SKM-1 (cell line): Measurements from ENCODE around the gene HCN2.
A peak's percentile ranks its signal among the peaks of the same experiment; 100 is the strongest.
"Not testable (repeated sequence)": the region's sequence is repeated elsewhere in the genome, so short reads cannot be mapped to it uniquely, and the experiment has no call there.

Experiments
- DNase-seq: peaks from one replicate; lab custom pipeline; 2025; ENCODE audit not compliant: unreplicated experiment; lab: John Stamatoyannopoulos, UW

The HCN2 gene

GRCh38 chr19:617551-618246 lies 28.0 kb downstream of the HCN2 start:
- no peak for DNase-seq

- no peak for DNase-seq
These were observed 28.6 kb downstream of the HCN2 start for GRCh38 chr19:618247-618619.

DNA sequence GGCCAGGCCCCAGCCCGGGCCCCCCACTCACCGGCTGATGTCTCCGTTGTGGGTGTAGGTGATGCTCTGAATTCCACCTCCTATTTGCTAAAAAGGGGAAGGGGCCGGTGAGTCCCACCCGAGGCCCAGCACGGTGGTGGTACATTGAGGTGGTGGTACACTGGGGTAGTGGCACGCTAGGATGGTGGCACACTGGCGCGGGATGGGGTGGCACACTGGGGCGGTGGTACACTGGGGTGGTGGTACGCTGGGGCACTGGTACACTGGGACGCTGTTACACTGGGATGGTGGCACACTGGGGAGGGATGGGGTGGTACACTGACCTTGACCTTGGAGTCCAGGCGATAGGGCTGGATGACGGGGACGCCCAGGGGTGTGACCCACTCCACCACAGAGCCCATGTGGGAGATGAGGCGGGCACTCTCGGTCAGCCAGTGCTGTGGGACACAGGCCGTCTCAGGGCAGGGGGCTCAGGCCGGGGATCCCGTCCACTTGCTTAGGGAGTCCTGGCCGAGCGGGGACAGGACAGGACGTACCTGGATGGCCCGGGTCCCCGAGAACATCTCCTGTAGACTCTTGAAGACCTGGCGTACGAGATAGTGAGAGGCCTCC lies 29.1 kb downstream of the HCN2 start:
- no peak for DNase-seq

- DNase-seq: no peak
These were observed 29.8 kb downstream of the HCN2 start for GRCh38 chr19:619286-620002.

GRCh38 chr19:620166-620862 lies 30.6 kb downstream of the HCN2 start:
- DNase-seq: no peak

- DNase-seq: not testable (repeated sequence)
These were observed 31.5 kb downstream of the HCN2 start for GRCh38 chr19:621191-621590.

GRCh38 chr19:621819-622218 lies 32.1 kb downstream of the HCN2 start:
- DNase-seq: no peak

GRCh38 chr19:622666-623065 lies 33.0 kb downstream of the HCN2 start:
- DNase-seq: no peak

- DNase-seq: no peak
These were observed 33.7 kb downstream of the HCN2 start for GRCh38 chr19:623175-623916.

GRCh38 chr19:623974-624373 lies 34.3 kb downstream of the HCN2 start:
- no peak for DNase-seq

GRCh38 chr19:624433-625109 lies 34.9 kb downstream of the HCN2 start:
- no peak for DNase-seq

GRCh38 chr19:625257-625656 lies 35.6 kb downstream of the HCN2 start:
- no peak for DNase-seq

GRCh38 chr19:626566-626965 lies 36.9 kb downstream of the HCN2 start:
- not testable (repeated sequence) for DNase-seq

DNA sequence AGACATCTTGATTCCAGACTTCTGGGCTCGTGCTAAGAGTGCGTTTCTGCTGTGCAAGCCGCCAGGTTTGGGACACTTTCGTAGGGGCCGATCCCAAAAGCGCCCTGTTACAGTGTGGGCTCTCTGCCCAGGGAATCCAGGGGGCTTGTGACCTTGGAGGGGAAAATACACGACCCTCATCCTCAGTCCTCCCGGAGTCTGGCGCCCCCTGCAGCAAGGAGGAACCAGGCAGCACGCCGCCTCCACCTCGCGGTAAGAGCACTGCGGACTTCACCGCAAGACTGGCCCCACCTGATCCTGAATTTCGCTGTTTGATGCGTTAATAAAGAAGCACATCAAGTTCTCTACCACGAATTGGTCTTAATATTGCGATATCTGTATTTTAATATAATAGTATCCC lies 38.5 kb downstream of the HCN2 start:
- DNase-seq: no peak

DNA sequence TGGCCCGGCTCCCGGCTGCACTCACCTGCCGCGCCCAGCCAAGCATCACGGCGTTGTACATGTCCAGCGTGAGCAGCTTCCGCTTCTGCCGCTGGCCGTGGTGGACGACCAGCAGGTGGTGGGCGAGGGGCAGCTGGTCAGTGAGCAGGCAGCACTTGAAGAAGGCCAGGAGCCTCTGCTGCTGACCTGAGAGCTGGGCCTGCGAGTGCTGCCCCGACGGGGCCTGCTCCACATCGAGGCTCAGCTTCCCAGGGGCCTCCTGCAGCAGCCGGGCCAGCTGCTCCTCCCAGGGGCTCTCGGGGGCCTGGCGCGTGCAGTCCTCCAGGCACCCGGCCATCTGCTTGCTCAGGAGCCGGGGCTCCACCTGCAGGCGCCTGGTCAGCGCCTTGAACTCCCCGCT lies 39.8 kb downstream of the HCN2 start:
- not testable (repeated sequence) for DNase-seq

DNA sequence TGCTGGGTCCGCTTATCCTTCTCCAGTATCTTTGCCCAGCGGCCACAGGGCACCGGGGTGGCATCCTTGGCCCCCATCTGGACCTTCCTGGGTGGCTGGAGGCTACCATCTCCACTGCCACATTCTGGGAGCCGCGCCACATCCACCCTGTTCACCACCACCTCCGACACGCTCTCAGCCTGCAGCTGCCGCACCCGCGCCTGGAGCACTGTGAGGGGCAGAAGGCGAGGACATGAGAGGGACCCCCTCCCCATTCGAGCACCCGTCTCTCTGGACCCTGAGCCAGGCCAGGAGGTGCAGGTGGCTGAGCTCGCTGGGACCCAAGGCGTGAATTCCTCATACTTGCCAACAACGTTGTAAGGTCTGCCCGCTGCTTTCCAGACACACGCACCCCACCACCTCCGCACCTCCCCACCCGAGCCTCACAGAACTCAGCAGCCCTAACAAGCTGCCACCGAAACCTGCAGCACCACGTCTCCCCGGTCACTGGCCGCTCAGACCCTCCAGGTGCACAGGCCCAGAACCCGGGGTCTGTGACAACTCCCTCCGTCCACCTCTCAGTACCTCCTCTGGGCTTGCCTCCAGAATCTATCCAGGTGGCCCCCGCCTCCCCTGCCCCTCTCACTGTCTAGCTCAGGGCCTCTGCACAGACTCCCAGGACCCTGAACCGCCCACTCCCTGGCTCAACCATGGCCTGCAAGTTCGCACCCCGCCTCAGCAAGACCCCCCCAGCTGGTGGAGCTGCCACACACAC lies 40.5 kb downstream of the HCN2 start:
- DNase-seq: no peak

DNA sequence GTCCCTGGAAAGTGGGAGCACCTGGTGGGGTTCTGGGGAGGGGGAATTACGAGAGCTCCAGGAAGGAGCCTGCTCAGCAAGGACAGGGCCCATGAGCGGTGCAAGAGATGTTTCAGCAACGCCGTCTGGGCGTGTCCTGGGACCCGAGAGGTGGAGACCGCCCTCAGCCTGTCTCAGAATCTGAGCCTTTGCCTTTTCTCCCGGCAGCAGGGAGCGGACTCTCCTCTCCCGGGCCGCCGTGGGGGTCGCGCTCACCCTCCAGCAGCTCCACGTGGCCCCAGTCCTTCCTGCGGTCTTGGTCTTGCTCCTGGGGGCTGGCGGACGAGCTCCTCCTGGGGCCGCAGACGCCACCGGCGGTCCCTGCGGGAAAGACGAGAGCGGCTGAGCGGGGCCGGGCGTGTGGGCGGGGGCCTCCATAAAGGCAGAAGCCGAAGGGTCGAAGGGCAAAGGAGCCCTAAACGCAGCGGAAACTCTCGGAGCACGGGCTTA lies 42.9 kb downstream of the HCN2 start:
- DNase-seq: peak; percentile 4

GRCh38 chr19:633068-633785 lies 43.5 kb downstream of the HCN2 start, which contains the start of gene POLRMT:
POLRMT (minus strand) TSS chr19:633537; CDS start chr19:633512, 25 bp downstream.
- peak; percentile 93 for DNase-seq
